Omental fat pad (tissue), 4 donors: ENCODE results near the gene NKX2-3. TPM values are rescaled to one million over a fixed set of nuclear protein-coding genes. Genes with fewer than 3 reads are reported as not detected.

Experiments used
- ATAC-seq: fragments of 150-250 bp; one replicate; pipeline ENCODE4 v1.9.1; 2016; ENCODE audit warnings: mild to moderate bottlenecking, moderate library complexity; ENCODE audit not compliant: low FRiP score
- DNase-seq: peaks from one replicate; pipeline ENCODE4 v3.0.0-alpha.2; 2019; ENCODE audit warnings: low spot score
- CTCF ChIP-seq, 3 donors: fragments of 450-650 bp; IDR thresholded peaks; one replicate each; pipeline ENCODE4 v1.5.1; 2016 to 2017; ENCODE audit warnings: antibody characterized with exemption in 3 of 3, mild to moderate bottlenecking in 3 of 3, moderate library complexity in 2 of 3
- total RNA-seq, 4 donors: library from RNA; depleted of rRNA; stranded (reverse); fragments of >200 nt; gene quantifications; one replicate each; pipeline ENCODE4 v1.1.0, GENCODE V29; 2016

Gene NKX2-3
- total RNA-seq, 4 donors from 2014 or later = 0.36 to 15.4 (median 0.87) TPM

GRCh38 chr10:99527526-99528493 lies 4.9 kb upstream of the NKX2-3 start:
- ATAC-seq = no peak
- no peak for TF ChIP-seq CTCF (IDR thresholded peaks at IDR 0.05)

GRCh38 chr10:99528494-99529441 lies 4.0 kb upstream of the NKX2-3 start:
- ATAC-seq (no peak), DNase-seq (no peak)
- no peak for TF ChIP-seq CTCF (IDR thresholded peaks at IDR 0.05)

More at GRCh38 chr10:99527526-99528493, 4.9 kb upstream of the NKX2-3 start:
- no peak for DNase-seq

GRCh38 chr10:99529591-99530107 lies 3.1 kb upstream of the NKX2-3 start:
- no peak for TF ChIP-seq CTCF (IDR thresholded peaks at IDR 0.05)
- no peak for DNase-seq
- no peak for ATAC-seq

GRCh38 chr10:99530108-99531025 lies 2.4 kb upstream of the NKX2-3 start:
- ATAC-seq = no peak

GRCh38 chr10:99531026-99531695 lies 1.6 kb upstream of the NKX2-3 start:
- DNase-seq (no peak), ATAC-seq (no peak)
- no peak for TF ChIP-seq CTCF (IDR thresholded peaks at IDR 0.05)

More at GRCh38 chr10:99530108-99531025, 2.4 kb upstream of the NKX2-3 start:
- no peak for DNase-seq
- TF ChIP-seq CTCF (IDR thresholded peaks at IDR 0.05) = no peak
